ENCODE data around the gene RBM22. TPM values are rescaled to one million over a fixed set of nuclear protein-coding genes. Genes with fewer than 3 reads are reported as not detected.

RBM22 gene
- total and polyA plus RNA-seq, 7 experiments from 2014 or later = 60.5 to 103 (median 93.1) TPM

DNA sequence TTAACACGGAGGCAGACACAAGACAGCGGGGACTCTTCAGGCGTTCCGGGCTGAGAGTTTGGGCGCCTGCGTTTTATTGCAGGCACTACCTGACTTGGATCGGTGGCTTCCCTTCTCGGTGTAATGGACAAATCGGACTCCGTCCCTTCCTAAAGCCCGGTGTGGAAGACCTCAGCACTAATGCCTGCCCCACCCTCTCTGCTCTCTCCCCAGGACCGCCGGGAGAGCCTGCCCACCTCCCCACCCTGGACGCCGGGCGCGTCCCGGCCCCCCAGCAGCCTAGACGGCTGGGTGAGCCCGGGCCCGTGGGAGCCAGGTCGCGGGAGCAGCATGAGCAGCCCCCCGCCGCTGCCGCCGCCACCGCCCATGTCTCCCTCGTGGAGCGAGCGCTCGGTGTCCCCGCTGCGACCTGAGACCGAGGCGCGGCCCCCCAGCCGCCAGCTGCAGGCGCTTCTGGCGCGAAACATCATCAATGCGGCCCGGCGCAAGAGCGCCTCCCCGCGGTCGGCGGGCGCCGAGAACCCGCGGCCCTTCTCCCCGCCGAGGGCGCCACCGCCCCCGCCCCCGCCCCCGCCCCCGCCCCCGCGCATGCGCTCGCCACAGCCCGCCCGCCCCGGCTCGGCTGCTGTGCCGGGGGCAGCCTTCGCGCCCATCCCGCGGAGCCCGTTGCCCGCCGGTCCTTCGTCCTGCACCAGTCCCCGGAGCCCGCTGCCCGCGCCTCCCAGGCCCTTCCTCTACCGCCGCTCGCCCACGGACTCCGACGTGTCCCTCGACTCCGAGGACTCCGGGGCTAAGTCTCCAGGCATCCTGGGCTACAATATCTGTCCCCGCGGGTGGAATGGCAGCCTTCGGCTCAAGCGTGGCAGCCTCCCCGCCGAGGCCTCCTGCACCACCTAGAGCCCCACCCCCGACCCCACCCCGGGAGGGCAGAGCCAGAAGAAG, 44.4 kb downstream of the RBM22 start:
- POLR2A ChIA-PET = interaction anchor here (1.1 kb wide), 1 partner anchor 207 kb away, joined by 3 read pairs; the partner anchor contains the start of gene RPS14
- H3K4me3 ChIP-seq (ENCODE audit: low read length) = peak overlapping the region; percentile 75

DNA sequence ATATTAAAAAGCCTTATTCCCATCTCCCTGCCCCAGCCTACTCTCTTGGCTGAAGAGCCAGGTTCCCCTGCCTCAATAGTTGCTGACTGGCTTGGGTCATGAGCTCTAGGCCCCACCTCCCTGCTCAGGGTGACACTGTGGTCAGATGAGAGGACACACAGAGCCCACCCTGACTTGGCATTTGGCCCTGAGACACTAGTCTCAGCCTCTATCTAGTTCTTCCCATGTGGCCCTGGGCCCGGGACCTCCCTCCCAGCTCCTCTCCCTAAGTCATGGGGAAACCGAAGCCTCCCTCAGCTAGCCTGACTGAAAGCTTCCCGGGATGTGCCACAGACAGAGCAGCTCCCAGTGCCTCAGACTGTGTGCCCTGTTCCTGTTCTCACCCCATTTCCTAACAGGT, 45.6 kb downstream of the RBM22 start:
- H3K27ac Mint-ChIP-seq = no peak overlapping the region

More for the DNA sequence above, 44.4 kb downstream of the RBM22 start:
- Mint-ChIP-seq H3K4me1 (peaks cover 0 to 12% (median 5%) of the 10 kb centered on the region in 7 donors), H3K4me3 (peak overlapping the region; percentile 75 to 90 (median 84)), H3K27ac (peak overlapping the region in 7 of 9 donors; percentile 17 to 74 (median 54)), H3K27me3 (peaks cover 0 to 19% (median 0%) of the 10 kb centered on the region in 5 donors), H3K9me3 (peaks cover 0 to 2% (median 0%) of the 10 kb centered on the region in 11 donors), H3K36me3 (no peaks in the 10 kb centered on the region)
- Histone ChIP-seq H3K9me3 (ENCODE audit: control insufficient read depth in 2 of 3, low read length in 3 of 3) (no peaks in the 10 kb centered on the region), H3K27me3 (ENCODE audit: control insufficient read depth in 2 of 2, insufficient read depth in 2 of 2, low read length in 2 of 2) (no peaks in the 10 kb centered on the region), H3K36me3 (ENCODE audit: control insufficient read depth in 2 of 3, insufficient read depth in 3 of 3, low read length in 3 of 3) (no peaks in the 10 kb centered on the region), H3K27ac (ENCODE audit: low read depth, low read length) (peak overlapping the region; percentile 63), H3K4me1 (ENCODE audit: control insufficient read depth in 2 of 2, insufficient read depth in 2 of 2, low read length in 2 of 2) (peaks cover 0 to 4% of the 10 kb centered on the region in 2 donors)
- intact Hi-C loops (cut with micrococcal nuclease) = loop anchor here (1.0 to 5.0 kb wide), 11 partner anchors 32 to 208 kb away; partner anchors contain the start of genes IRGM (in 1 of the 2), RBM22 (in 1 of the 2), RPS14 (in 1 of the 2) and SMIM3 (in 1 of the 2)
- CTCF ChIA-PET = interaction anchor here (1.0 to 1.7 kb wide), 4 partner anchors 83 to 434 kb away, joined by 3 to 9 read pairs (median 4); partner anchors contain the start of gene IRGM
- peak; percentile 74 to 88 (median 83) for DNase-seq
- ATAC-seq = peak; percentile 96

DNA sequence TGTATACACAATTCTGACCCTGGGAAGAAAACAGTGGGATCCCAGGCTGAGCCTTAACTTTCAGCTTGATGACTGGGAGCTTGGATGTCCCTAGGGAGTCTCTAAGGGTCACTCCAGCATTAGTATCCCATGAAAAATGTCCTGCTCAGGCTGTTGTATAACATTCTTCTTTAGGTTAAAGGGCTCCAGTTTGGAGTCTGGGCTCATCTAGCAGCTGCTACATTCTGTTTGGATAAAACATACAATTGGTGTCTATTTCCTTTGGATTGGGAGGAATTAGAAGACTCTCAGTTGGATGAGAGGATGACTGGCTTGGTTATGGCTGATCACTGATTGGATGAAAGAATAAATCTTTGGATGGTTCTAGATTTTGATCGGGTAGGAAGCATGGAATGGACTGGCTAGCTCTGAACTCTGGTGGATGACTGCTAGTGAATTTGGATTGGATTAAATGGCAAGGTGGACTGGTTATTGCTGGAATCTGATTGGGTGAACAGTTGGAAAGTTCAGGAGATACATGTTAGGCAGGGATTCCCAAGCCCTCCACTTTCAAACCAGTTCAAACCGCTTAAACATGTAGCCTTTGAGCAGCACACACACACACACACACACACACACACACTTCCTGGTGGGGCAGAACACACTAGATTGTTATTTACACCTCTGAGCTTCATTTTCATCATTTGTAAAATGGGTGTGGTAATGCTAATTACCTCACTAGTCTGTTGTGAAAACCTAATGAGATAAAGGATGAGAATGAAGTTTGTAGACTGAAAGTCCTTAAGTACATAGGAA, 46.9 kb downstream of the RBM22 start:
- Histone ChIP-seq H3K36me3 (ENCODE audit: control insufficient read depth in 2 of 3, insufficient read depth in 3 of 3, low read length in 3 of 3) (no peaks in the 10 kb centered on the region), H3K9me3 (ENCODE audit: control insufficient read depth in 2 of 3, low read length in 3 of 3) (no peaks in the 10 kb centered on the region), H3K27ac (ENCODE audit: low read depth, low read length) (no peak overlapping the region), H3K4me3 (ENCODE audit: low read length) (no peak overlapping the region), H3K4me1 (ENCODE audit: control insufficient read depth in 2 of 2, insufficient read depth in 2 of 2, low read length in 2 of 2) (peaks cover 0 to 4% of the 10 kb centered on the region in 2 donors), H3K27me3 (ENCODE audit: control insufficient read depth in 2 of 2, insufficient read depth in 2 of 2, low read length in 2 of 2) (no peaks in the 10 kb centered on the region)
- H3K27ac Mint-ChIP-seq = no peak overlapping the region
- H3K4me3 Mint-ChIP-seq = no peak overlapping the region
- peaks cover 0 to 12% (median 5%) of the 10 kb centered on the region in 7 donors for H3K4me1 Mint-ChIP-seq
- intact Hi-C loops (cut with micrococcal nuclease) = no loop called here
- no peaks in the 10 kb centered on the region for H3K36me3 Mint-ChIP-seq
- DNase-seq (peak in 1 of 9 donors; percentile 19), ATAC-seq (no peak)
- POLR2A ChIA-PET = interaction anchor here (0.6 to 0.8 kb wide), 2 partner anchors 215 to 645 kb away, joined by 3 read pairs; no protein-coding TSS in a partner anchor
- CTCF ChIA-PET = interaction anchor here (1.0 to 2.2 kb wide), 3 partner anchors 47 to 194 kb away, joined by 3 to 6 read pairs (median 3); partner anchors contain the start of gene RBM22
- peaks cover 0 to 15% (median 0%) of the 10 kb centered on the region in 5 donors for H3K27me3 Mint-ChIP-seq
- H3K9me3 Mint-ChIP-seq = peaks cover 0 to 2% (median 0%) of the 10 kb centered on the region in 11 donors

More for the DNA sequence above, 45.6 kb downstream of the RBM22 start:
- Histone ChIP-seq H3K36me3 (ENCODE audit: control insufficient read depth in 2 of 3, insufficient read depth in 3 of 3, low read length in 3 of 3) (no peaks in the 10 kb centered on the region), H3K27me3 (ENCODE audit: control insufficient read depth in 2 of 2, insufficient read depth in 2 of 2, low read length in 2 of 2) (no peaks in the 10 kb centered on the region), H3K27ac (ENCODE audit: low read depth, low read length) (no peak overlapping the region), H3K4me3 (ENCODE audit: low read length) (no peak overlapping the region), H3K9me3 (ENCODE audit: control insufficient read depth in 2 of 3, low read length in 3 of 3) (no peaks in the 10 kb centered on the region), H3K4me1 (ENCODE audit: control insufficient read depth in 2 of 2, insufficient read depth in 2 of 2, low read length in 2 of 2) (peaks cover 0 to 4% of the 10 kb centered on the region in 2 donors)
- Mint-ChIP-seq H3K27me3 (peaks cover 0 to 17% (median 0%) of the 10 kb centered on the region in 5 donors), H3K4me1 (peaks cover 0 to 12% (median 5%) of the 10 kb centered on the region in 7 donors), H3K4me3 (peak overlapping the region in 3 of 10 donors; percentile 13 to 75 (median 51)), H3K36me3 (no peaks in the 10 kb centered on the region), H3K9me3 (peaks cover 0 to 2% (median 0%) of the 10 kb centered on the region in 11 donors)
- ATAC-seq (no peak), DNase-seq (no peak)
- ChIA-PET CTCF (interaction anchor here (0.5 to 2.2 kb wide), 4 partner anchors 9 to 436 kb away, joined by 3 to 6 read pairs (median 4); no protein-coding TSS in a partner anchor), POLR2A (interaction anchor here (1.2 kb wide), 1 partner anchor 9 kb away, joined by 3 read pairs; no protein-coding TSS in a partner anchor)
- intact Hi-C loops (cut with micrococcal nuclease) = loop anchor here in 1 of 2 donors (5.0 kb wide), 1 partner anchor 127 kb away; no protein-coding TSS in a partner anchor

DNA sequence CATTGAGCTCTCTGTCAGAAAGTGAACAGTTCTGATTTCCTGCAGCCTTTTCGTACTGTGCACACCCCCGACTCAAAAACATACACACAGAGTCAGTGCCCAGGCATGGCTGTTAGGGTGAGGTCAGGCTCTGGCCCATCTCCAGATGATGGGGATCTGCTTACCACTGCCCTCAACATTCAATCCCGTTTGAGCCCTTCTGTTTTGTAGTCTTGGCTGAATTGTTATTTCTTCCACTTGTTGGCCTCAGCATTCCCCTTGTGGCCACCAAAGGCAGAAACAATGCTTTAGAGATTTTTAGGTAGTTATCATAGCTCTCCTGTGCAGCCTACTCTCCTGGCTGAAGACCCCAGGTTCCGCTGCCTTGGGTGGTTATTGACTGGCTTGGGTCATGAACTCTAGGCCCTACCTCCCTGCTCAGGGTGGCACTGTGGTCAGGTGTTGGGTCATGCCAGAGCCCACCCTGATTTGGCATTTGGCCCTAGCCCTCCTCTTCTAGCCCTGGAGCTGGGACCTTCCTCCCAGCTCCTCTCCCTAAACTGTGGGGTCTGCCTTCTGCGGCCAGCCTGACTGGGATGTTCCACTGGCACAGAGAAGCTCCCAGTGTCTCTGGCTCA, 47.6 kb downstream of the RBM22 start:
- ATAC-seq (no peak), DNase-seq (no peak)
- peak overlapping the region in 1 of 9 donors; percentile 67 for H3K27ac Mint-ChIP-seq
- H3K27me3 ChIP-seq (ENCODE audit: control insufficient read depth in 2 of 2, insufficient read depth in 2 of 2, low read length in 2 of 2) = no peaks in the 10 kb centered on the region
- CTCF ChIA-PET = interaction anchor here (0.6 to 2.2 kb wide), 2 partner anchors 93 to 103 kb away, joined by 3 to 6 read pairs; no protein-coding TSS in a partner anchor
- peaks cover 0 to 12% (median 5%) of the 10 kb centered on the region in 7 donors for H3K4me1 Mint-ChIP-seq
- peaks cover 0 to 2% (median 0%) of the 10 kb centered on the region in 11 donors for H3K9me3 Mint-ChIP-seq
- peaks cover 0 to 15% (median 0%) of the 10 kb centered on the region in 5 donors for H3K27me3 Mint-ChIP-seq
- H3K4me3 ChIP-seq (ENCODE audit: low read length) = no peak overlapping the region
- no peaks in the 10 kb centered on the region for H3K9me3 ChIP-seq (ENCODE audit: control insufficient read depth in 2 of 3, low read length in 3 of 3)
- no peak overlapping the region for H3K4me3 Mint-ChIP-seq
- H3K36me3 Mint-ChIP-seq = no peaks in the 10 kb centered on the region
- POLR2A ChIA-PET = interaction anchor here (0.8 kb wide), 1 partner anchor 644 kb away, joined by 3 read pairs; no protein-coding TSS in a partner anchor
- H3K36me3 ChIP-seq (ENCODE audit: control insufficient read depth in 2 of 3, insufficient read depth in 3 of 3, low read length in 3 of 3) = no peaks in the 10 kb centered on the region
- intact Hi-C loops (cut with micrococcal nuclease) = no loop called here
- no peak overlapping the region for H3K27ac ChIP-seq (ENCODE audit: low read depth, low read length)
- H3K4me1 ChIP-seq (ENCODE audit: control insufficient read depth in 2 of 2, insufficient read depth in 2 of 2, low read length in 2 of 2) = peaks cover 0 to 4% of the 10 kb centered on the region in 2 donors

DNA sequence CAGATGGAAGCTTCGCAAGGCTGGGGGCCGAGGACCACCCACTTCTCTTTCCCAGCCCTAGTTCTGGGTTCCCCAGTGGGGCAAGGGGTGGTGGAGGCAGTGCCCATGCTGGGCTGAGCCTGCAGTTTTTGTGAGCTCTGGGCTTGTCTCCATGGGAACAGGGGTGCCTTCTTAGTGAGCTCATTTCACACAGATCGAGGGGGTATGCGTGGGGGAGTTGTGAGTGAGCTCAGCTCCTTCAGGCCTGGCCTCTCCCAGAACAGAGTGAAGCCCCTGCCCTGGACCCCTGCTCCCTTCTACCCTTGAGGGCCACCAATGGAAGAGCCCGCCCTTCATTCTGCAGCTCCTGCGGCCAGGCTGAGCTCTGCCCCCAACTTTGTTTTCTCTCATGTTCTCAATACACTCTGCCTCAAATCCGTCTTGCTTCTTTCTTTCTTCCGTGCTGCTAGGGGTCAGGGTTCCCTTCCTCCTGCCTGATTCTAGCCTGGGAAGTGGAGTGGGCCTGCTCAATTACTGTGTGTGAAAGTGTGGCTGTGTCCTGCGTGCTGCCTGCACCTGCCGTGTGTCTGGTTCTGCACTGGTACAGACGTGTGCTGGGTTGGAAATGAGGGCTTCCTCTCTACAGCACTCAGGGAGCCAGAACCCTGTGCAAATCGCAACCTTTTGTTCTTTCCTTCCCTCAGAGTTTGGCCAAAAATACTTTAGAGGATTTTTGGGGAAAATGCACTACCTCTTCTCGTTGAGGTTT, 48.8 kb downstream of the RBM22 start:
- DNase-seq = no peak
- Mint-ChIP-seq H3K4me1 (peaks cover 0 to 4% (median 1%) of the 10 kb centered on the region in 7 donors), H3K27me3 (peaks cover 0 to 15% (median 0%) of the 10 kb centered on the region in 5 donors), H3K36me3 (no peaks in the 10 kb centered on the region), H3K9me3 (no peaks in the 10 kb centered on the region), H3K27ac (peak overlapping the region in 1 of 9 donors; percentile 24), H3K4me3 (no peak overlapping the region)
- CTCF ChIA-PET = no interaction called here
- Histone ChIP-seq H3K36me3 (ENCODE audit: control insufficient read depth in 2 of 3, insufficient read depth in 3 of 3, low read length in 3 of 3) (no peaks in the 10 kb centered on the region), H3K4me1 (ENCODE audit: control insufficient read depth in 2 of 2, insufficient read depth in 2 of 2, low read length in 2 of 2) (peaks cover 0 to 4% of the 10 kb centered on the region in 2 donors), H3K9me3 (ENCODE audit: control insufficient read depth in 2 of 3, low read length in 3 of 3) (no peaks in the 10 kb centered on the region), H3K27me3 (ENCODE audit: control insufficient read depth in 2 of 2, insufficient read depth in 2 of 2, low read length in 2 of 2) (no peaks in the 10 kb centered on the region), H3K27ac (ENCODE audit: low read depth, low read length) (no peak overlapping the region), H3K4me3 (ENCODE audit: low read length) (no peak overlapping the region)
- intact Hi-C loops (cut with micrococcal nuclease) = no loop called here
- no peak for ATAC-seq
- POLR2A ChIA-PET = no interaction called here

Data from naive thymus-derived CD4-positive, alpha-beta T cell (primary cell).